Astrocyte (in vitro differentiated cells and primary cell): ENCODE results near the gene MYOCOS.

Source experiments
- EZH2 ChIP-seq: IDR thresholded peaks from 2 replicates; pipeline ENCODE4 v1.6.1; 2012; ENCODE audit warnings: mild to moderate bottlenecking, low read length, inconsistent platforms; ENCODE audit not compliant: insufficient read depth
- TF ChIP-seq, protein P1 (sequence below): IDR thresholded peaks from 2 replicates; pipeline ENCODE4 v1.5.1; 2011; ENCODE audit warnings: low read depth, mild to moderate bottlenecking, inconsistent platforms, low read length, moderate library complexity; ENCODE audit not compliant: insufficient read depth

DNA sequence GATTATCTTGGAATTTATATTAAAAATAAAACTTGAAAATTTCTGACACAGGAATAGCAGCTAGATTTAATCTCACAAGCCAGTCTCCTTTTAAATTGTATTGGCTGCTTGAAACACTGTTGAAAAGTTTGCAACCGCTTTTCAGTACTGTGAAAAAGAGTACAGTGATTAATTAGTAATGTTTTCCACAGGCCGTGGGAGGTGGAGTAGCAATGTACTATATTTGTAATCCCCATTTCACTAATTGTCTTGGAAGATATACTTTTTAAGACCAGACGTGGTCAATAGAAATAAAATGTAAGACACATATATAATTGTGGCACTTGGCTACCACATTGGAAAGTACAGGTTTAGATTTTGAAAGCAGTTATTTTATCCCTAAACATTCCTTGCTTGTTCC, 40.8 kb upstream of the MYOCOS start:
- TF ChIP-seq, protein P1, sequence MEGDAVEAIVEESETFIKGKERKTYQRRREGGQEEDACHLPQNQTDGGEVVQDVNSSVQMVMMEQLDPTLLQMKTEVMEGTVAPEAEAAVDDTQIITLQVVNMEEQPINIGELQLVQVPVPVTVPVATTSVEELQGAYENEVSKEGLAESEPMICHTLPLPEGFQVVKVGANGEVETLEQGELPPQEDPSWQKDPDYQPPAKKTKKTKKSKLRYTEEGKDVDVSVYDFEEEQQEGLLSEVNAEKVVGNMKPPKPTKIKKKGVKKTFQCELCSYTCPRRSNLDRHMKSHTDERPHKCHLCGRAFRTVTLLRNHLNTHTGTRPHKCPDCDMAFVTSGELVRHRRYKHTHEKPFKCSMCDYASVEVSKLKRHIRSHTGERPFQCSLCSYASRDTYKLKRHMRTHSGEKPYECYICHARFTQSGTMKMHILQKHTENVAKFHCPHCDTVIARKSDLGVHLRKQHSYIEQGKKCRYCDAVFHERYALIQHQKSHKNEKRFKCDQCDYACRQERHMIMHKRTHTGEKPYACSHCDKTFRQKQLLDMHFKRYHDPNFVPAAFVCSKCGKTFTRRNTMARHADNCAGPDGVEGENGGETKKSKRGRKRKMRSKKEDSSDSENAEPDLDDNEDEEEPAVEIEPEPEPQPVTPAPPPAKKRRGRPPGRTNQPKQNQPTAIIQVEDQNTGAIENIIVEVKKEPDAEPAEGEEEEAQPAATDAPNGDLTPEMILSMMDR, result no peak
- no peak for TF ChIP-seq EZH2
